C4-2B (cell line): ENCODE data around the gene DPYSL4.

Source experiments
- H3K27ac ChIP-seq: fragments of 450-650 bp; 2 replicates; pipeline ENCODE4 v1.5.1; 2017
- ZFX ChIP-seq: fragments of 450-650 bp; IDR thresholded peaks from 2 replicates; pipeline ENCODE4 v1.6.1; 2017
- TF ChIP-seq, protein P1 (sequence below): fragments of 450-650 bp; conservative IDR thresholded peaks from 2 replicates; pipeline ENCODE4 v1.5.1; 2017; ENCODE audit warnings: mild to moderate bottlenecking

DPYSL4 gene

GRCh38 chr10:132186488-132187429 is at the start of gene DPYSL4:
TSS of gene DPYSL4 (plus strand) at chr10:132186948. CDS start at chr10:132187064, 116 bp downstream.
- TF ChIP-seq, protein P1, sequence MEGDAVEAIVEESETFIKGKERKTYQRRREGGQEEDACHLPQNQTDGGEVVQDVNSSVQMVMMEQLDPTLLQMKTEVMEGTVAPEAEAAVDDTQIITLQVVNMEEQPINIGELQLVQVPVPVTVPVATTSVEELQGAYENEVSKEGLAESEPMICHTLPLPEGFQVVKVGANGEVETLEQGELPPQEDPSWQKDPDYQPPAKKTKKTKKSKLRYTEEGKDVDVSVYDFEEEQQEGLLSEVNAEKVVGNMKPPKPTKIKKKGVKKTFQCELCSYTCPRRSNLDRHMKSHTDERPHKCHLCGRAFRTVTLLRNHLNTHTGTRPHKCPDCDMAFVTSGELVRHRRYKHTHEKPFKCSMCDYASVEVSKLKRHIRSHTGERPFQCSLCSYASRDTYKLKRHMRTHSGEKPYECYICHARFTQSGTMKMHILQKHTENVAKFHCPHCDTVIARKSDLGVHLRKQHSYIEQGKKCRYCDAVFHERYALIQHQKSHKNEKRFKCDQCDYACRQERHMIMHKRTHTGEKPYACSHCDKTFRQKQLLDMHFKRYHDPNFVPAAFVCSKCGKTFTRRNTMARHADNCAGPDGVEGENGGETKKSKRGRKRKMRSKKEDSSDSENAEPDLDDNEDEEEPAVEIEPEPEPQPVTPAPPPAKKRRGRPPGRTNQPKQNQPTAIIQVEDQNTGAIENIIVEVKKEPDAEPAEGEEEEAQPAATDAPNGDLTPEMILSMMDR, result no peak
- TF ChIP-seq ZFX, result no peak
- no peak within 1 kb of the TSS for H3K27ac ChIP-seq

DNA sequence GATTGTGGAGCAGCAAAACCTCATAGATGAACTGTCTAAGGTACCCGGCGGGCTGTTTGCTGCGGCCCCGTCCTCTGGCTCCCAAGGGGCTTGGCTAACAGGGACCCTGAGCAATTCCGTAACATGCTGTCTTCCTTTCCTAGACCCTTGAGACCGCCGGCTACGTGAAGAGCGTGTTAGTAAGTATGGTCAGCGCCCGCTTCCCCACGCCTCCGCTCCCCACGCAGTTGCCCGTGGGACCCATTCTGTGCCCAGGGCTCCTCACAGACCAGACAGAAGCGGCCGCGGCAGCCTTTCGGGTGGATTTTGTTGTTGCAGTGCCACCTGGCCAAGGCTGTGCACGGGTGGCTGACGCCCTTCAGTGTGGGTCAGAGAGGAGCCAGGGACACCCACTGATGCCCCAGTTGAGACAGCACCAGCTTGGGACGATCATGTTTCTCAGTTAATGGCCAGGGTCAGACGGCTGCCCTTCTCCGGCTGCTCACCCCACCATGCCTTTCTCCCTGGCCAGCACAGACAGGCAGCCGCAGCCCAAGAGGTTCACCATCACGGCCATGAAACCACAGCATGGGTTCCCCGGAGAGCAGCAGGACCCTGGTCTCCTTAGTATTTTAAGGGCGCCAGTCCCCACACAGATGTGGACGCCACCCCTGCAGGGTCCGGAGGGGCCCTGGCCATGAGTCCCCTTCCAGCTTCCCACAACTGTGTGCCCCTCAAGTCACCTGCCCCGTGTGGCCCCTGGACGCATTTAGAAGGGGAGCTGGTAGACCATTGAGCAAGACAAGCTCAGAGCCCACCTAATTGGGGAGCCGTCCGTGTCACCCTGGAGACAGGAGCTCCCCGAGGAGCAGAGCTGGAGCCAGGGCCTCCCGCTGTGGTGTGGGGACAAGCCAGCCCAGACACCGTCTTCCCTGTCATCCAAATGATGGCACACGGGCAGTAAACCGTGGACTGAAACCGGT is 49.4 kb upstream of the DPYSL4 start:
- H3K27ac ChIP-seq, result no peak overlapping the region
- TF ChIP-seq, protein P1, result no peak
- no peak for TF ChIP-seq ZFX

DNA sequence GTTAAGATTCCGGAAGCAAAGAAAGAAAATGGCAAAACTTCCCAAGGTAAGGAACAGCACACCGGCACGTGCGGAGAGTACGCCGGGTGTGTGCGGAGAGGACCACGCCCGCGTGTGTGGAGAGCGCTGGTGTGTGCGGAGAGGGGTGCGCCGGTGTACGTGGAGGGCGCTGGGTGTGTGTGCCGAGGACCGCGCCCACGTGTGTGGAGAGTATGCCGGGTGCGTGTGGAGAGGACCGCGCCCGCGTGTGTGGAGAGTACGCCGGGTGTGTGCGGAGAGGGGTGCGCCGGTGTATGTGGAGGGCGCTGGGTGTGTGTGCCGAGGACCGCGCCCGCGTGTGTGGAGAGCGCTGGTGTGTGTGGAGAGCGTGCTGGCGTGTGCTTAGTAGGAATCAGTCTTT is 48.6 kb upstream of the DPYSL4 start:
- TF ChIP-seq, protein P1, result no peak
- TF ChIP-seq ZFX, result no peak
- H3K27ac ChIP-seq, result no peak overlapping the region

DNA sequence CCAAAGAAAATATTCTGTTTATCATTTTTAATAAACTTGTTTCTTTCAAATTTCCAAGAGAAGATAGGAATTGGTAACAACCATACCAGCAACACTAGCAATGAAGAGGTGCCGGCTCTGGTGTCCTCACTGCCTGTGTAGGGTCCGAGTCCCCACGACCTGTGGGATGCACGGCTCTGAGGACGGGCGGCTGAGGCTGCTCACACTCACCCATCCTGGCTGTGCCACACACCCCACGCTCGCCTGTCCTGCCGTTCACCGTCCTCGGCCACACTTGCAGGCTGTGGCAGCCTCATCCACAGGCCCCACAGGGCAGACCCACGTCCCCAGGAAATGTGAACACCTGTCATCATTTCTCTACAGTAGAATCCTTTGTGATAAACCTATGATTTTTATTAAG is 48.2 kb upstream of the DPYSL4 start:
- no peak overlapping the region for H3K27ac ChIP-seq
- TF ChIP-seq, protein P1, result no peak
- TF ChIP-seq ZFX, result no peak

DNA sequence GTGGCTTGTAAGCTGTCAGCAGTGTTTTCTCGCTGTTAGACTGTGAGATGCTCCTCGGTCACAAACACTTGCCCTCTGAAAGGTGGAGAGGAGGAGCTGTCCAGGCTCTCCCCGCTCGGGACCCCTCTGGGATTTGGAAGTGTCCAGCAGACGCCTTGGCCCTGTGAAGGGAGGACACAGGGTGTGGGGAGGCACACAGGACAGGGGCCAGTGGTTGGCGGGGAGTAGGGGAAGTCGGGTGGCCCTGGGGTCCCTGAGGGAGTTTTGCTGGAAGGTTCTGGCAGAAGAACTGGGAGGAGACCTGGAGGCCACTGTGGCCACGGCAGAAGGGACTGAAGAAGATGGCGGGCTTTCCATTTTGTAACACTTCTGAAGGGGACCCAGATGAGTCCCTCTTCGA is 47.2 kb upstream of the DPYSL4 start:
- no peak overlapping the region for H3K27ac ChIP-seq
- no peak for TF ChIP-seq ZFX
- TF ChIP-seq, protein P1, result no peak

DNA sequence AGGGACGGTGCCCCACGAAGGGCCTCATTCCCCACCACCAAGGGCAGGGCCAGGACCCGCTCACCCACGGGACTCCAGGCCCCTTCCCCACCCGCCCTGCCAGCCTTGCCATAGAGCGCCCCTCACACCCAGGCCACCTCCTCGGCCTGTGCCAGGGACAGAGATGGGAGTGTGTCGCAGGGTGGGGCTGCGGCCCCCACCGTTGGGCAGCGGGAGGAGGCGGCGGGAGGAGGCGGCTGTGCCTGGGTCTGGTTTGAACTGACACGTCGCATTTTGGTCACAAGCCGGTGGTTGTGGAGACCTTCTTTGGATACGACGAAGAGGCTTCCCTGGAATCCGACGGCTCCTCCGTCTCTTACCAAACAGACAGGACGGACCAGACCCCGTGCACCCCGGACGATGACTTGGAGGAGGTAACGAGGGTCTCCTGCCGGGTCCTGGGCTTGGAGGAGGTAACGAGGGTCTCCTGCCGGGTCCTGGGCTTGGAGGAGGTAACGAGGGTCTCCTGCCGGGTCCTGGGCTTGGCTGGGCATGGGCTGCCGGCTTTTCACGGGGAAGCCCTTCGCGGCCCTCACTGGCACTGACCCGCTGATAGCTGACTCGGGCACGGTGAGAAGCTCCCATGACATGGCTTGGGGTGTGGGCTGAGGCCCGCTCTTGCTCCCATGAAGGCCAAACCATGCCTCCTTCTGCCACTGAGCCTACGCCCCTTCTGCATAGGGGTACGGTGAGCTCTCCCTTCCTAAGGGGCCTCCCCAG is 46.4 kb upstream of the DPYSL4 start:
- TF ChIP-seq, protein P1, result no peak
- TF ChIP-seq ZFX, result no peak
- H3K27ac ChIP-seq, result no peak overlapping the region
